GM19099 (cell line): ENCODE data around the gene AGBL1.

Experiments used
- POLR2A ChIP-seq: IDR thresholded peaks from 3 replicates; pipeline ENCODE4 v1.6.1; 2011; ENCODE audit warnings: low read depth; ENCODE audit not compliant: insufficient read length; ENCODE audit errors: extremely low read depth

Gene AGBL1

DNA sequence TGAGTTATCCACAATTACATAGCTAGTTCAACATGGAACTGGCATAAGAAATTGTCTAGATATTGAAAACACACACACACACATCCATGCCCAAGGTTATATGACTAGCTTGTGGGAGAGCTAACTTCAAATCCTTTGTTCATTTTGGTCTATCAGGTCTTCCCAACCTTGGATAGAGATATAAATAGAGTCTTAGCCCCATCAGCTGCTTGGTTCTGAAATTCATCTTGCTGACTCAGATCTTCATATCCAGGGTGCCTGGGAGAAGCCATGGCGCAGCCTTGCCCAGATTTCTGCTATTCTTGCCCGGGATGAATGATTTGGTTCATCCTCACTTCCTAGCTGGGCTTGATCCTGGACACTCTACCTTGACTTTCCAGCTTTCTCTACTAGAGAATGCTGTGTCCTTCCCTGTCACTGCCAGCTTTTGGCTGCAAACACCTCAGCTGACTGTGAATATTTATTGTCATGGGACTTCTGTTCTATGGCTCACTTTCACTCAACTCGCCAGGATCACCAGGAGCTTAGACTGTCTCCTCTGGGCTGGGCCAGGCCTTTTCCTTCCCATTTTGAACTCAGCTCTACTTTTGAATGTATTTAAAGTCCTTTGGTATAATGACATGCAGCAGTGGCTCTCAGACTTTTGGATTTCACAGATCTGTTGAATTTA is 324.4 kb downstream of the AGBL1 start:
- no peak for TF ChIP-seq POLR2A

DNA sequence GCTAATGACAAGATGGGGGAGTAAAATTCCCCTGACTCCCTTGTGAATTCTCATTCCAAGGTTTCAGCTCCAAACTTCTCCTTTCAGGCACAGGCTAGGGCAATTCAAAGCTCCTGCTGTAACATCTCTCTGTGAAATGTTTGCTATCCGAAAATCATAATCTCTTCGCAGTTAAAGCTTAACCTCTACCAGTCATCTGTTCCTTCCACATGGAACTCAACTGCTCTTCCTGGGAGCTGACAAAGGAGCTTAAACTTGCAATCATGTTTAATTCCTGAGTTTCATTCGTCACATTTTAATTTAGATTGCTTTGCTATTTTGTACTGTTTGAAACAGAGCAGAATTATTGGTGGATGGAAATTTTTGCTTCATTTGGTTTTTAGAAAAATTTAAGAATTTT is 328.6 kb downstream of the AGBL1 start:
- no peak for TF ChIP-seq POLR2A

DNA sequence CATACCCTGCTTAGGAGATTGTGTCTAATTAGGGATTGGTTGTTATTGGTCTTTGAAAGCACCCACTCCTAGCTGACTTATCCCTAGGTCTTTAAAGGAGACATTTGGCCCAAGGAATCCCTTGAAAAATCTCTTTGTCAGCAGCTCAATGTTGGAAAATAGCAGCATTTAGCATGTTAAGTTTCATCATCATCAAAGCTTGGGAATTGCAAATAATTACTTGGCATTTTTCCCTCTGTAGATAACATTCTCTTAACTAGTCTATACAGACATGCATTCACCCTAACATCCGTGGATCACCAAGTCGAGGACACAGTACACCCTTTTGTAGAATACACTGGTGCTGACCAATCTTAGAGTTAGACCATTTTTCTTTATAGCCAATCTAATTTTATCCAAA is 332.2 kb downstream of the AGBL1 start:
- no peak for TF ChIP-seq POLR2A

DNA sequence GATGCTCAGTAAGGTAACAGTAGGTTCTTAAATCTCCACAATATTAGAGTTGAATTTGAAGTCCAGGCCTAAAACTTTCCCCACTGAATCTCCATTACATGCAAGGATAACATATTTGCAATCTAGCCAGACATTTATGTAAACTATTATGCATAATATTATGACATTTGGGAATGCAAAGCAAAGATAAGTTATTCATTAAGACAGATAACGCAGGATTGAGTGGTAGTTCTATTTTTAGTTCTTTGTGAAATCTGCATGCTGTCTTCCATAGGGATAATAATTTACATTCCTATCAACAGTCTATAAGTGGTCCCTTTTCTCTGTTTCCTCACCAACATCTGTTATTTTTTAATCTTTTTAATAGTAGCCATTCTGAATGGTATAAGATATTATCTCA is 333.5 kb downstream of the AGBL1 start:
- no peak for TF ChIP-seq POLR2A

DNA sequence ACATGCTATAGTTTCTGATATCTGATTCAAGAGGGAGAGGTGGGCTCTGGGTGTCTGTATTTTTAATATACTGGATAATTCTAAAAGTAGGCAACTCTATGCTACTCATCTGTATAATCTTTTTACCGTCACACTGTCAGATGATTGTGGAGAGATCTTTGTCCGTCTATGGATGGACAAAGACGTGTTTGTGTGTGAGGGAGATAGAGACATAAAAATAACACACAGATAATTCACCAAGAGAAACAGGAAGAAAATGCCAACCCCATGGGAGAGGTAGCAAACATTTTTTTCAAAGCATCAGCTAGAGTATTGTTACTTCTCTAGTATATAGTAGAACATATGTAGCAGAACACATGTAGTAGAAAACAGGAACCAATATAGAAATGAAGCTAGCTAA is 346.1 kb downstream of the AGBL1 start:
- no peak for TF ChIP-seq POLR2A

DNA sequence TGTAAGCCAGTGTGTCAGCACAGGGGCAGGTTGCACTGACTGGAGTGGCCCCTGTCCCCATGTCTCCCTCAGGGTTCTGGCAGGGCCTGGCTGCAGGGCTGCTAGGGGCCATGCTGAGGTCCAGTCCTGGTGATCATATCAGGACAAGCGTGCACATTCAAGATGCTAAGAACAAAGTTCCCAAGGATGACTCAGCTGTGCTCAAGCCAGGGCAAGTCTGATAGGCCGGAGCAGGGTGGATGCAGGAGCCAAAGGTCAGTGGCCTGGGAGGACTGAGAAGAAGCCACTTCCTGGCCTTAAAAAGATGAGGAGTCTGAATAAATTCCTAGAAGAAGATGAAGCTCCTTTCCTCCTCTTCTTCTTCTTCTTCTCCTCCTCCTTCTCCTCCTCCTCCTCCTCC is 353.2 kb downstream of the AGBL1 start:
- no peak for TF ChIP-seq POLR2A

DNA sequence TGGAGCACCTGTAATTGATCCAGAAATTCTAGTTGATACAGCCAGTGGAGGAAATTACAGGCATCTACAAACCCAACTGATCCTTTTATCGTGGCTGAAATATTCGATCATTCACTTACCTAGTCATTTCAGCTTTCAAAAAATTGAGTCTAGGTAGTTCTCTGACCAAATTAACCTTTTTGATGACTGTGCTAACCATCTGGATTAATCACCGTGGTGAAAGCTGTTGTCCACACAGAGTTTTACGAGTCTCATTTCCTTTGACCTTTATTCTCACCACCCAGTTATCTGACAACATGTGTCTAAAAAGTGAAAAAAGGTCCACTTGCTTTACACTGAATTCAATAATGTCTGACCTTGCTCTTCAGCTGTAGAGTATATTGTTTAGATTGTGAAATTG is 354.3 kb downstream of the AGBL1 start:
- TF ChIP-seq POLR2A, result no peak

DNA sequence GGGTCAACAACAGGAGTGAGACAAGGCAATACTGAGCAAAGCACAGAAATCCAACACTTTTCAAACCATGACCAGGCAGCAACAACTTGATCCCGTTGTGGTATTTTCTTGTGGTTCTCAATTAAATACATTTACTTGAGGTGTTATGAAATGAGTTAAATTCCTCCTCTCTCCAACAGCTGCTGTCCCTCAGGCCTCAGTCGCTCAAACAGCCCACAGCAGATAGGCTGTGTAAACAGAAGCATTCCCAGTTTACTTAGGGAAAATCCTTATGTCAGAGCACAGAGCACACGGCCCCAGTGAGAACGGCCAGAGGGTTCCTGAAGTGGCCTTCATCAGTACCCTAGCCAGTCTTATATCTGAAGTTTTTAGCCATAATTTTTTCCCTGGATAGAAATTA is 359.9 kb downstream of the AGBL1 start:
- no peak for TF ChIP-seq POLR2A

DNA sequence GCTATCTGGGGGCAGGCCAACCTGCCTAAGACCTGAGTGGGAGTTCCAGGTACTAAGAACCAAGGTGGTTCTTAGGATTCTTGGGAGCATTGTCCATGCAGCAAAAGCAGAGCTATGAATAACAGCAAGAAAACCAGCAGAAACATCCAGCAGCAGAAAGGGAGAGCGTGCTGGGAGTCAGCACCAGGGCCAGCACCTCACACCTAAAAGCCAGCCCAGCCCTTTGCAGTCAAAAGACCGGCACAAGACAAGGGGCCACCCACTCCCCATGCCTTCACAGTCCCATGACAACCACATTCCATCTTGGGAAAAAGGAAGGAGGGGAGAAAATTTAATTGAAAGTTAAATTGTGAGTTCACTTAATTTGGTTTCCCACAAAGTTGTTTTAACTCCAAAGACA is 364.9 kb downstream of the AGBL1 start:
- TF ChIP-seq POLR2A, result no peak

DNA sequence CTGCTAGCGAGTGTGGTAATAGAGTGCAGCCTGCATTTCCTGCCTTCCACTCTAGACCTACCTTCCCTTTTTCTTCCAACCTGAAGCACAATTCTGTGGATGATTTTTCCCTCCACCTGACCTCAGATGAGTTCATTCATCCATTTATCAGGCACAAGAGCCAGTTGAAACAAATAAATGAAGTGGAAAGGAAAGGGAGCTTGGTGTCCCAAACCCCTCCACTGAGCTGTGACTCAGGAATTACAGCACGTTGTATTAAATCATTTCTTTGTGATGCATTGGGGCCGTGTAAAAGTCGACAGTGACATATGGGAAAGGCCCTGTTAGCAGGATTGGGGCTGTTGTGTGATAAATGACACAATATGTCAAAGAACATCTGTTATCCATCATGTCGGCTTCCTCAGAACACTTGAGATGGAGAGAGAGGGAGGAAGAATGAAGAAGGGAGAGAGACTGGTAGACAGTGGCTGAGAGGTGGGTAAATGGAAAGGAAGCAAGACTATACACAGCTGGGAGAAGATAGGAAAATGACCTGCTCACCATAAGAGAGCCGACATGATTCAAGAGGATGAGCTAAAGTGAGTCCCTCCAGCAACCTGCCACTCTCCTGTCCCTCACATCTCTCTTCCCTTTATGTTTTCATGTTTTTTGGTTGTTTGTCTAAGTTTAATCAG is 366.0 kb downstream of the AGBL1 start:
- no peak for TF ChIP-seq POLR2A

DNA sequence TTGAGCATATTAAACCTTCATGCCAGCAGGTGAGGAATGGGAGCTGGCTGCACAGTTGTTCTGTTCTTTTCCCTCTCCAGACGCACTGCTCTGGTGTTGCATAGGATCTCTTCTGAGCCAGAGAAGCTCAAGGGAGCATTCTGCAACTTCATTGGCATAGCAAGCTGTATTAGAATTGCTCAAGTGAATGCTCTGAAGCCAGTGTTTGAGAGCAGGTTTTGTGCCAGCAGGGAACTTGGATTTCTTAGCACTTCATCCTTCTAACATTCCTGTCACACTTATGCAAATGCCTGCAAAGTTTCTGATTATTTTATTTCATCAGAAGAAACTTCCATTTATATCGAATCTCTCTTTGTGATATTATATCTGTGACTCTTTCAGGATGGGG is 366.6 kb downstream of the AGBL1 start:
- TF ChIP-seq POLR2A, result no peak

DNA sequence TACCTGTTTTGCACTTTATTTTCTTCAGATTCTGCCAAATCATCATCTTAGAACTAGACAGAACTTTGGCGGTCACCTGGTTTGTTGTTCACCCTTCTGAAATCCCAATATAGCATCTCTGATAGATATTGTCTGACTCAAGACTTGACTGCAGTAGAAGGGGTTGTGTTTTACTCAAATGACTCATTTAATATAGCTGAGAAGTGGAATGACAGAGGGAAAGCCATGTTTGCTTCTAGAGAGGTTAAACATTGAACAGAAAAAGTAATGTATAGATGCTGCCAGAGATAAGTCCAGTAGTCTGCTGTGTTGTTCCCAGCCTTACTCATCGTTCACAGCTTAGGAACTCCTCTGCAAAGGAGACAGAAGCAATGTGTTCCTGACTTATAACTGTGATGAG is 402.0 kb downstream of the AGBL1 start:
- TF ChIP-seq POLR2A, result no peak

DNA sequence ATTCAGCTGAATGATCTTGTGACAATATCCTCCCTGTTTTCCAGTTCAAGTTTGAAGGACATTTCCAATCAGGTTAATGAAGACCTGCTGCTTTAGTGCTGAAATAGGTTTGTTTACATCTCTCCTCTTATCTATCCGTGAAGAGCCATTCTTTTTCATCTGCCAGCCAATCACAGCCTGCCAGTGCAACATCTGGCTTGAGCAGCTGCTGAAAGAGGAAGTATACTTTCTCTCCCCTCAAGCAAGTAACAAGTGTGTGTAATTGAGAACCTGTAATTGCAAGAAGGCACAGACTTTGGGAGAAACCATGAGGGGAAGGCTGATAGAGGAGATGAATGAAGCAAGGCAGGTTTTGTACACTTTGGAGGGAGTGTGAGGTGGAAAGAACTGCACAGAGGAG is 404.3 kb downstream of the AGBL1 start:
- no peak for TF ChIP-seq POLR2A

DNA sequence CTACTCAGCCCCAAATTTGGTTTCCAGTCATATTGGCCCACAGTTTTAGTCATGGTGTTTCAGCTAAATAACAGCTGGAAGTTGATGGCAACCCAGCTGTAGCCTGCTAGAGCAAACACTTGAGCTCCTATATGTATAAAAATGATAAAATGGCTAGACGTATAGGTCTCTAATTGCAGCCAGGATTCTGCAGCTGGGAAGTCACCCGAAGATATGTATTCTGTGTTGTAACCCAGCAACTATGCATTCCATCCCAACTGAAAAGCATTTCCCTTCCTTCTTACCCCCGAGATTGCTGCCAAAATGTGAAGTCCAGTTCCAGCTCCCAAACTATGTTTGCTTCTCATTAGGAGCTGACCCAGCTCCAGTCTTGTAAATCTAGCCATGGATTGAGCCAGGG is 408.4 kb downstream of the AGBL1 start:
- no peak for TF ChIP-seq POLR2A

DNA sequence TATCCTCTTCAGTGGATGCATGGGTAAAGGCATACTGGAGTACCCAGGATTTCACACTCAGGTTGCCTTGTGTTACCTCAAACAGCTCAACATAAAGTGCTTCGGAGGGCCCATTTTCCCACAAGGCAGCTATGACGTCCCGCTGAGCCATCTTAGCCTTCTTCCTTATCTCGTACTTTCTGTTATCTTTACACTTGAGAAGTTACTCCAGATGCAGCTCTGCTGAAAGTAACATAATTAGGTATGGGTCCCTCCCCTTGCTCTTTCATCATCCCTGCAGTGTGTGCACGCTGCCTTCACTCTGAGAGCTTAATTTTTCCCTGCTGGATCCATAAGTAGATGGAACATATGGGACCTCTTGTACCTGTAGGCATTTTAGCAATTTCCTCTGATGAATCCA is 410.3 kb downstream of the AGBL1 start:
- TF ChIP-seq POLR2A, result no peak

DNA sequence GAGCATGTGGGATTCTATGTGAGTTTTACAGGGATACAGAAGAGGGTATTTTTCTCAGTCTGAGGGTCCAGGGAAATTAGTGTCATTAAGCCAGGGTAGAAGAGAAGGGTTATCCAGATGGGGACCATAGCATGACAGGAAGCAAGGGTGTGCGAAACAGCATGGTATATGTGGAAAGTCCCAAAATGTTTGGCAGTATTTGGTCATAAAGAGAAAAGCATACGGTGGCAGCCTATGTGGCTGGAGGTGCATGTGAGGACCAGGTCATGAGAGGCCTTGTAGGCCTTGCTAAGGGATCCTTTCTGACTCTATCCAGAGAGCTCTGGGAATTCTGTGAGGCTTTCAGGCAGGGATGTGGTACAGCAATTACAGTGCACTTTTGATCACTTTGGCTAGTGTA is 411.4 kb downstream of the AGBL1 start:
- TF ChIP-seq POLR2A, result no peak

DNA sequence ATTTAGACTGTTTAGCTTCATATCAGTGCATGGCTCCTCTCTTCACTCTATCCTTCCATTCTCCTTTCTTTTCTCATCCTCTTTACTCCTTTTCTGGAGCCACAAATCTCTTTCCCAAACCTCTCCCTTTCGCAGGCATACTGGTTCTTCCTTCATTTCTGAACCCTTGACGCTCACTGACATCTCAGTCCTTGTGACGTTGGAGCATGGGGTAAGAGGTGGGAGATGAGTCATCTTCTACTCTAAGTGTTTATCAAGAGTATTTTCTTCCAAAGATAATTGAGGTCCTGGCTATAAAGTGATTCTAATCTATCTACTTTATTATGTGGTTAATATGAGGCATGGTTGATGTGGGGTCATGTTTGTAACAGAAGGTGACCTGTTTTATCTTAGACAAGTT is 414.2 kb downstream of the AGBL1 start:
- TF ChIP-seq POLR2A, result no peak
